SK-N-SH treated with all-trans-retinoic acid at 6 μM for 48 hours (cell line): ENCODE results near the gene USP22.

Experiments
- BACH2 ChIP-seq: fragments of 250-450 bp; sonication (Bioruptor Pico); IDR thresholded peaks from 2 replicates; pipeline ENCODE4 v1.9.0; 2021; ENCODE audit warnings: mild to moderate bottlenecking, borderline replicate concordance
- RARB ChIP-seq: fragments of 250-450 bp; sonication (Bioruptor Pico); IDR thresholded peaks from 2 replicates; pipeline ENCODE4 v1.8.0; 2021; ENCODE audit warnings: mild to moderate bottlenecking, moderate library complexity
- ZFP3 ChIP-seq: fragments of 250-450 bp; sonication (Bioruptor Pico); IDR thresholded peaks from 2 replicates; pipeline ENCODE4 v1.5.0; 2020; ENCODE audit warnings: mild to moderate bottlenecking, moderate library complexity
- TF ChIP-seq, protein P1 (sequence below): fragments of 250-450 bp; sonication (Bioruptor Pico); IDR thresholded peaks from 2 replicates; pipeline ENCODE4 v1.5.1; 2020; ENCODE audit warnings: low read depth, mild to moderate bottlenecking, moderate library complexity

- TF ChIP-seq, protein P1, sequence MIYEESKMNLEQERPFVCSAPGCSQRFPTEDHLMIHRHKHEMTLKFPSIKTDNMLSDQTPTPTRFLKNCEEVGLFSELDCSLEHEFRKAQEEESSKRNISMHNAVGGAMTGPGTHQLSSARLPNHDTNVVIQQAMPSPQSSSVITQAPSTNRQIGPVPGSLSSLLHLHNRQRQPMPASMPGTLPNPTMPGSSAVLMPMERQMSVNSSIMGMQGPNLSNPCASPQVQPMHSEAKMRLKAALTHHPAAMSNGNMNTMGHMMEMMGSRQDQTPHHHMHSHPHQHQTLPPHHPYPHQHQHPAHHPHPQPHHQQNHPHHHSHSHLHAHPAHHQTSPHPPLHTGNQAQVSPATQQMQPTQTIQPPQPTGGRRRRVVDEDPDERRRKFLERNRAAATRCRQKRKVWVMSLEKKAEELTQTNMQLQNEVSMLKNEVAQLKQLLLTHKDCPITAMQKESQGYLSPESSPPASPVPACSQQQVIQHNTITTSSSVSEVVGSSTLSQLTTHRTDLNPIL: no peak
- TF ChIP-seq BACH2 (CRISPR knock-in tag) (no peak), ZFP3 (no peak), RARB (no peak)
Observed at GRCh38 chr17:21082001-21082436, 39.2 kb upstream of the USP22 start.
